GM12891 (cell line): ENCODE measurements around the gene CEP57.

Experiments
- PAX5 ChIP-seq: IDR thresholded peaks from 2 replicates; pipeline ENCODE4 v1.6.1; 2011; ENCODE audit warnings: low read length, moderate library complexity, mild to moderate bottlenecking; ENCODE audit not compliant: insufficient read depth, severe bottlenecking
- POLR2A ChIP-seq: IDR thresholded peaks from 2 replicates; pipeline ENCODE4 v1.6.1; 2011; ENCODE audit warnings: low read depth, low read length, control low read depth
- POLR2AphosphoS5 ChIP-seq: IDR thresholded peaks from 2 replicates; pipeline ENCODE4 v1.6.1; 2011; ENCODE audit warnings: low read depth, low read length, control low read depth
- POU2F2 ChIP-seq: IDR thresholded peaks from 2 replicates; pipeline ENCODE4 v1.6.1; 2011; ENCODE audit warnings: low read depth, mild to moderate bottlenecking, control low read depth, low read length, moderate library complexity
- SPI1 ChIP-seq: IDR thresholded peaks from 2 replicates; pipeline ENCODE4 v1.6.1; 2011; ENCODE audit warnings: low read depth, low read length, control low read depth
- TAF1 ChIP-seq: IDR thresholded peaks from 2 replicates; pipeline ENCODE4 v1.6.1; 2011; ENCODE audit warnings: low read depth, low read length, control low read depth

DNA sequence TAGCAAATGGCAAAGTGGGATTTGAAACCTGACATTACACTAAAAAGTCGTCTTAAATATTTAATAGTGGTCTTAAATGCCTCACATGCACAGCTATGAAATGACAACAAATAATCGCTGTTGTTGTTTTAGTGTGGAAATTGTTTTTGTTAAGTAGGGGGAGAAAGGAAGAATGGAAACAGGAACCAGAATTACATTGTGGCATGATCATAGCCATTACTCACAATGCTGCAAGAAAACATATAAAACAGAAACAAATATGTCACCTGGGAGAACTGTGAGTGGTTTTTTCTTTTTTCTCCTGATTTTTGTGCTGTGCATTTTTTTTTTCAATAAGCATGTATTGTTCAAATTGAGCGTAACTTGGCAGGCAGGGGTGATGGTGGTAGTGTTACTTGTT, 23.6 kb upstream of the CEP57 start:
- TF ChIP-seq POU2F2, result no peak
- TF ChIP-seq POLR2A, result no peak
- TF ChIP-seq POLR2AphosphoS5, result no peak
- TF ChIP-seq TAF1, result no peak
- TF ChIP-seq SPI1, result no peak
- TF ChIP-seq PAX5, result no peak
